Gastroesophageal sphincter (tissue), 4 donors: ENCODE results near the gene MOB1B. TPM values are rescaled to one million over a fixed set of nuclear protein-coding genes. Genes with fewer than 3 reads are reported as not detected.

ENCODE experiments used
- total RNA-seq, 4 donors: library from RNA; depleted of rRNA; stranded (reverse); fragments of >200 nt; gene quantifications; one replicate each; pipeline ENCODE4 v1.1.0, GENCODE V29; 2016

MOB1B gene
- total RNA-seq, 4 donors from 2014 or later: 19.6 to 31.5 (median 26.2) TPM

Other genes starting within 250 kb of the MOB1B start
- 10 to 100 TPM in 1 of 4 donors, 1 to 10 TPM in 2, not detected in 1; 2.3 to 24.6 (median 7.8) TPM for gene JCHAIN, start 235.9 kb upstream of the MOB1B start, total RNA-seq
- 10 to 100 TPM; 20.9 to 30.8 (median 24.0) TPM for gene UTP3, start 213.8 kb upstream of the MOB1B start, total RNA-seq
- 10 to 100 TPM; 40.4 to 57.7 (median 49.7) TPM for gene RUFY3, start 180.4 kb upstream of the MOB1B start, total RNA-seq
- 10 to 100 TPM; 60.7 to 73.5 (median 63.5) TPM for gene GRSF1, start 62.5 kb upstream of the MOB1B start, total RNA-seq
- gene DCK, start 91.3 kb downstream of the MOB1B start, total RNA-seq: 10 to 100 TPM; 13.2 to 24.9 (median 21.7) TPM